22Rv1 (cell line): Measurements from ENCODE around the gene FAM216B.
A peak's percentile ranks its signal among the peaks of the same experiment; 100 is the strongest.

ENCODE experiments used
- CTCF ChIP-seq: fragments of 450-650 bp; IDR thresholded peaks from 2 replicates; pipeline ENCODE4 v1.5.1; 2017; ENCODE audit warnings: mild to moderate bottlenecking
- ZFX ChIP-seq: fragments of 450-650 bp; IDR thresholded peaks from 2 replicates; pipeline ENCODE4 v1.6.1; 2017; ENCODE audit warnings: antibody characterized with exemption, borderline replicate concordance

- TF ChIP-seq CTCF (peak; percentile 13; the same call in 1 of the 2 replicates), ZFX (no peak)
Observed at GRCh38 chr13:42769650-42770049, 11.7 kb upstream of the FAM216B start.
